GM21447 (cell line): ENCODE results near the gene EDAR.

Experiments used
- ATAC-seq: cut with Tn5 transposase; IDR thresholded peaks from one replicate; pipeline ENCODE4 v1.9.1; 2021; ENCODE audit not compliant: unreplicated experiment

Gene EDAR

GRCh38 chr2:109005686-109006204, 16.7 kb upstream of the EDAR start:
- no peak for ATAC-seq

GRCh38 chr2:109001201-109001600, 12.2 kb upstream of the EDAR start:
- ATAC-seq, result no peak

GRCh38 chr2:109000738-109001137, 11.7 kb upstream of the EDAR start:
- no peak for ATAC-seq

- ATAC-seq, result no peak
Observed at GRCh38 chr2:108998911-108999310, 9.9 kb upstream of the EDAR start.

- ATAC-seq, result no peak
Observed at GRCh38 chr2:108994178-108994577, 5.2 kb upstream of the EDAR start.

GRCh38 chr2:108993095-108993937, 4.3 kb upstream of the EDAR start:
- no peak for ATAC-seq

- ATAC-seq, result no peak
Observed at GRCh38 chr2:108988076-108988795, 784 bp downstream of the EDAR start.

GRCh38 chr2:108986916-108987510, 2.0 kb downstream of the EDAR start:
- no peak for ATAC-seq

GRCh38 chr2:108983610-108984009, 5.4 kb downstream of the EDAR start:
- no peak for ATAC-seq

- no peak for ATAC-seq
Observed at GRCh38 chr2:108983061-108983460, 6.0 kb downstream of the EDAR start.

- no peak for ATAC-seq
Observed at GRCh38 chr2:108982259-108982679, 6.8 kb downstream of the EDAR start.

- ATAC-seq, result no peak
Observed at GRCh38 chr2:108981846-108982245, 7.2 kb downstream of the EDAR start.

GRCh38 chr2:108980076-108980475, 8.9 kb downstream of the EDAR start:
- no peak for ATAC-seq

- ATAC-seq, result no peak
Observed at GRCh38 chr2:108979461-108979860, 9.6 kb downstream of the EDAR start.

GRCh38 chr2:108978709-108979111, 10.3 kb downstream of the EDAR start:
- ATAC-seq, result no peak

- ATAC-seq, result no peak
Observed at GRCh38 chr2:108975613-108976435, 13.2 kb downstream of the EDAR start.

- no peak for ATAC-seq
Observed at GRCh38 chr2:108974674-108975073, 14.3 kb downstream of the EDAR start.

- ATAC-seq, result no peak
Observed at GRCh38 chr2:108972663-108973062, 16.4 kb downstream of the EDAR start.

GRCh38 chr2:108971661-108972566, 17.1 kb downstream of the EDAR start:
- no peak for ATAC-seq

GRCh38 chr2:108970369-108970768, 18.7 kb downstream of the EDAR start:
- no peak for ATAC-seq
